Stimulated activated CD8-positive, alpha-beta memory T cell treated with anti-CD3 and anti-CD28 coated beads, Interleukin-7, amount 100 ng/mL, for 24 hours (primary cell): Measurements from ENCODE around the gene TNRC6B.

Experiments
- DNase-seq: peaks from one replicate; pipeline ENCODE4 v3.0.0-alpha.2; 2020; ENCODE audit warnings: low read depth

Gene TNRC6B

DNA sequence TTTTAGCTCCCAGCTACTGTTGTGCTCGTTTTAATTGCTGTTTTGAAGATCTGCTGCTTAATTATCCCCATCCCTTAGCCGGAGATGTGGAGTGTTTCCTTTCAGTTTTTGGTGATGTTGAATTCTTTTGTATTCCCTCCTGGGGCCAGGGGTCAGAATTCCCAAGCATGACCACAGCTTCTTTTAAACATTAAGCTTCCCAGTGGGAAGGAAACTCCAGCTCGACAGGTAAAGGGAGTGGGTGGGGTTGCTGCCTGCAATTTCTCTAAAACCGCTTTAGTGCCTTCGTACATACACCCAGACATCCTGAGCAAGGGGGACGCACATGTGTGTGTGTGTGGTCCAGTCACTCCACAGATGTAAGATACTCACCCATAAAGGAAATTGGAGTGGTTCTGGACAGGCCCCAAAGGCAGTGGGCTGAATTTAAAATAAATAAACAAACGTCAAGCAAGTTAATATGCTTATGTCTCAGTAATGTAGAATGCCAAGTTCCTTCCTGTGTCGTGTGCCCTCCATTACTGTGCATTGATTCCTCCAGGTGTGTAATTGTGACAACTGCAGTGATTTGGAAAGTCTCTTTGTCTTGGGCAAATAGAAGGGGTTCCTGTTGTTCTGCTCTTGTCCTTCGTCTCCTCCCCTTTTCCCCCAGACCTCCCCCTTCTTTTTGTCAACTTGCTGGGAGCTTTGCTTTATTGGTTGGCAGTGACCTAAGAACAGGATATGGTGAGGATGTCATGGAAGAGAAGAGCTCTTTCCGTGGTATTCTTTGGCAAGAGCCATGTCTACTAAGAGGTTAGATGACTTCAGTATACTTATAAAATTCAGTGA lies 149.4 kb downstream of the TNRC6B start:
- DNase-seq: no peak

DNA sequence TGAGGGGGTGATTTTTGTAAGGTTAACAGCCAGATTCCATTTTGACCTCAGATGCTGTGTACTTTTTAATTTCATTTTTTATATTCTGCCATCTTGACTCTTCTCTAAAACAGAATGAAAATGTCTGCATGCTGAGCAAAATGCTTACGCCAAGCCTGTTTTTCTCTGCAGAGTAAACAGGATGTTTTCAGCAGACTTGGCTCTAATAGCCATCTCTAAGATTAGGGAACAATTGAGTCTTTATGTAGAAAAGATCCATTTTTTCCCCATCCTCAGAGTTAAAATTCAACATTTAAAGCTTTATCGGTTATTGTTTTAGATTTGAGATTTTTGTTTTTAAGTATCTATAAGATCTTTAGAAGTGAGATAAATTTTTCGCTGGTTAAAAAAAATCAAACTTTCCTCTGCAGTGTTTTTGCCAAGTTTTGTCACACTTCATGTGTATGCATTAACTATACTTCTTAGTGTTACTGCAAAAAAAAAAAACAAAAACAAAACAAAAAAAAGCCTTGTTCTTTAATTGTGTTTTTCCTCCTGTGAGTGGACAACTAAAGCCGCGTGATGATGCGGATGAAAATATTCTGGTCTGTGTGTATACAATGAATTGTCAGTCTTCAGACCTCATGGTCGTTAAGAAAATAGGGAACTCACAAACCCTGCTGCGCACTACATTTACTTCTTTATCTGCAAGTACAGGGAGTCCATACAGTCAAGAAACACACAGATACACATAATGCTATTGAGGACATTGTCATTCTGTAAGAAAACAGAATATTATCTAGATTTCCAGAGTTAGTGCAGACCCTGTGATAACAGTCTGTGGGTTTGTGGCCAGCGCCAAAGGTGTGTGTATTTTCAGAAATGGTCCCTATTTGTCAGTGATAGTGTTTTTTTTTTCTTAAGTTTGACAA lies 151.1 kb downstream of the TNRC6B start:
- no peak for DNase-seq

DNA sequence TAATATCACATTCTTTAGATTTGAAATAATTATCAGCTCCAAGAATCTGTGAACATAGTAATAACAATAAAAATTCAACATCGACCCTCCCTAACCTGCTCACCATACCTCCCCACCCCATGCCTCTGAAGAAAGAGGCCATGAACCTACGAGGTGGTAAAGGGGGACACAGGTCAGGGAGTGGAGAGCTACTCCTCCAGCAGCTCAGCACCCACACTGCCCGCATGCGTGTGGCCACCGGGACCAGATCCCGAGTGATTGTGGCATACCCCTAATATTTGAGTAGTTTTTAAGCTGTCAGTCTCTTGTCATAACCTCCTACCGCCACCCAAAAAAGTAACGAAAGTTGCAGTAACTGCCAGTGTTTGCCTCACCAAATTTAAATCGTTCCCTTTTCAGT lies 151.7 kb downstream of the TNRC6B start:
- DNase-seq: no peak

DNA sequence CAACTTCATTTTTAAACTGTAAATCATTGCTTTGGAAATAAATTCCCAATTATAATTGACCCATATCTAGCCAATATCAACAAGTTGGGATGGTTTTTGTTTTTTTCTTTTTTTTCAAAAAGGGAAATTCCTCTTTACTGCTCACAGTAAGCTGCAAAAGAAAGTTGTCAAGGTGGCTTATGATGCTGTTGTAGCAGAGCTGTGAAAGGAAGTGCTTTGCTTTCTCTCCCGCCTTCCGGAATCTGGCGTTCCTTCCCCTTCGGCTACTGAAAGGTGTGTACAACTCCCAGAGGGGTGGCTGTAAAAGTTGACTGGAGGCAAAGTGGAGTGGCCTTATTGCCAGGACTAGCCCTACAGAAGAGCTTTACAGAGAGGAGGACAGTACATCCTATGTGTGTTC lies 152.4 kb downstream of the TNRC6B start:
- DNase-seq: no peak

DNA sequence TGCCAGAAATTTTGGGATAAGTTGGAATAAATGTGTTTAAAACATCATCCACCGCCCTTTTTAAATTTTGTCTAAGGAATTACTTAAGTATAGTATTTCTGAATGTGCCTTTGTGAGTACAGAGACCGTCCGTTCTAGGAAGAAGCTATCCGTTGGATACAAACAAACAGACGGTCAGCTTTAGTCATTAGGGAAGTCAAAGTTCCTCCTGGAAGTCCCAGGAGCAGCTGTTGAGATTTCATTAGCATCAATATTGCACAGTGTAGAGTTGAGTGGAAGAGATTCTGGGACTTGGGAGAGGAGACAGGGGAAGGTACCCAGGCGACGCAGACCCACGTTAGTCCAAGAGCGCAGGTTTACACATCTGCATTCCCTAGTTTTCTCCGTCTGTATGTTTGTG lies 152.9 kb downstream of the TNRC6B start:
- no peak for DNase-seq

DNA sequence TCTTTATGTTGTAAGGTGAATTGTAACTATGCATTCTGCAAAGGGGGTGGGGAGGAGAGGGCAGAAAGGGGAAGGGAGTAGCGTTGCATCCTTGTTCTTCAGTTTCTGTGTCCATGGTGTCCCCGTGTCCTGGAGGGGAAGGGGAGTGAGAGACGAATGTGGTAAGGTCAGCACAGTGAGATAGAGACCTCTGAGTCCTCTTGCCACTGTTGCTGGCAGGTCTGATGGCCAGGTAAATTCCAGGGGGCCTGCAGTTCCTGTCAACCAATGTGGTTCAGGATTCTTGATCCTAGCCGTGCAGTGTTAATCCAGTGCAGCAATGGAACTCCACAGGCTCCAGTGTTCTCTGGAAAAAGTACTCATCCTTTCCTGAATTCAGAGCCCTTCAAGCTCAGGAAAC lies 154.0 kb downstream of the TNRC6B start:
- DNase-seq: no peak

DNA sequence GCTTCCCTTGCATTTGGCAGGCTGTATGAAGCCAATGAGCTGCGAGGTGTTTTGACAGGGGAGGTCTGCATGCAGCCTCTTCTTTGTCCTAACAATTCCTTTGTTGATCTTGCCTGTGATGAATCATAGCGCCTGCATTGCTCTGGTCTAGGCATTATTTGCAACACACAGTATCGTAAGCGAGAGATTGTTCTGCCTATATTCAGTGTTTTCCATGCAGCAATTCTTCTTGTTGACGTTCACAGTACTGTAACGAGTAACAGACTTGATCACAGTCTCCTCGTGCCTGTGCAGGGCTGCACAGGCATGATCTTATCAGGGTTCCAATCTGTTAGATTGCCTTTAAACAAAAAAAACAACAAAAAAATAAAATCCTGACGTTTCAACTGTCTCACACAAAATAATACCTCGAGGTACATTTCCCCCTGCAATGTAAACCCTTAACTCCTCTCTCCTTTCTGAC lies 154.6 kb downstream of the TNRC6B start:
- DNase-seq: no peak

DNA sequence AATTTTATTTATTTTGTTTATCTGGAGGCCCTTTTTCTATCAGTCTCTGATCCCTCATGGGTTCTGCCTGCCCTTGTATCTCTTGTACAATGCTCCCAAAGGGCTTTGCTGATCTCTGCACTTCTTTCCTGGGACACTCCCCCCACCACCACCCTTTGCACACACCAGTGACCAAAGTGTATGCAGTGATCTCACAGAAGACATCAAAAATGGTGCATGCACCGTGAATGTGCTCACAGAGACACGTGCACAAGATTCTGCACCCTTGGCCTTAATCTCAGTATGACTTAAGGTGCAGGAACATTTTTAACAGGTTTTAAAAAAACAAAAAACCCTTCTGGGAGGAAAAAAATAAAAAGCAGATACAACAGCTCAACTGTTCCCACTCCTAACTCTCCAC lies 156.3 kb downstream of the TNRC6B start:
- DNase-seq: no peak

DNA sequence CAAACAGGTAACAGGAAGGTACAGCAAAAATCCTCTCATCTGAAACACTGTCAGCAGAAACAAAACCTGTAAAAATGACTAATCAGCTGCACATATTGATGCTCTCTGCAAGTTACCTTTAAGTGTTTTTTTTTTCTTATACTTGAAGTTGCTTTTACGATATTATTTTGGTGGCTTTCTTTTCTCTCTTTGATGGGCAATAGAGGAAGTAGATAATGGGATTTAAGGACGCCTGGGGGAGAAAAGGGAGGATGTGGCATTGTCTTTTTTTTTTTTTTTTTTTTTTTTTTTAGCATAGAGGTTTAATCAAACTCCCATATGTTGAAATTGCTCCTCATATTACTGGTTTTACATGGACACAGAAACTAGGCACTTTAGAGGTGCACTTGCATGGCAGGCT lies 157.2 kb downstream of the TNRC6B start:
- no peak for DNase-seq

DNA sequence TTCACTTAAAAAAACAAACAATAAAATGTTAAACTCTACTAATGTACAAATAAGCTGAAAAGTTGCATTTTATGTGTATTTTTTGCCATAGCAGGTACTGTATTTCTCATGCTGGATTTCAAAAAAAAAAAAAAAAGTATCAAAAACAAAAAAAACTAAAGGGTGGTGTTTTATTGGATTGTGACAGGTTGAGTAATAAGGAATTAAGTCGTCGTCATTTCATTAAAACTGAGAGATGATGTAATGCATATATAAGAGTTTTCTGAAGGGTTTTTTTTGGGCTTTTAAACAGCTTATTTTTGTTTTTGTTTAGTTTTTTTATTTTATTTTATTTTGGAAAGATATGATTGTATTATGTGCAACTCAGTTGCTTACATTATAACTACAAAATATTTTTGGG lies 157.6 kb downstream of the TNRC6B start:
- no peak for DNase-seq

DNA sequence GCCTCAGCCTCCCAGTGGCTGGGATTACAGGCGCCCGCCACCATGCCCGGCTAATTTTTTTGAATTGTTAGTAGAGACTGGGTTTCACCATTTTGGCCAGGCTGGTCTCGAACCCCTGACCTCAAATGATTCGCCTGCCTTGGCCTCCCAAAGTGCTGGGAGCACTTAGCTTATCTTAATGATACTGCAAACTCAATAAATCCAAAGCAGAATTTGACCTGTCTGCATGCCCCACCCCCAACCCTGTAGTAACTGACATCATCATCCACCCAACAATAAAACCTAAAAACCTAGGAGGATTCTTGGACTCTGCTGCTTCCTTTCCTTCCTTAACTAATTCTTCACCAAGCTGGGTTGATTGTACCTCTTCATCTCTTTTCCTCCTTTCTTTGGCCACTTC lies 162.3 kb downstream of the TNRC6B start:
- no peak for DNase-seq

DNA sequence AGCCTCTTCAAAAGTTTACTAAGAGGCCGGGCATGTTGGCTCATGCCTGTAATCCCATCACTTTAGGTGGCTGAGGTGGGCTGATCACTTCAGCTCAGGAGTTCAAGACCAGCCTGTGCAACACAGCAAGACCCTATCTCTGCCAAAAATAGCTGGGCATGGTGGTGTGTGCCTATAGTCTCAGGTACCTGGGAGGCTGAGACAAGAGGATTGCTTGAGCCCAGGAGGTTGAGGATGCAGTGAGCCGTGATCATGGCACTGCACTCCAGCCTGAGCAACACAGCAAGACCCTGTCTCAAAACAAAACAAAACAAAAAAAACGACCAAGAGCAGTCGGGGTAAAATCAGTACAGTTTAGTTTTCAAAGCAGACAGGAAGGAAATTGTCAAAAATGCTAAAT lies 163.9 kb downstream of the TNRC6B start:
- DNase-seq: no peak

DNA sequence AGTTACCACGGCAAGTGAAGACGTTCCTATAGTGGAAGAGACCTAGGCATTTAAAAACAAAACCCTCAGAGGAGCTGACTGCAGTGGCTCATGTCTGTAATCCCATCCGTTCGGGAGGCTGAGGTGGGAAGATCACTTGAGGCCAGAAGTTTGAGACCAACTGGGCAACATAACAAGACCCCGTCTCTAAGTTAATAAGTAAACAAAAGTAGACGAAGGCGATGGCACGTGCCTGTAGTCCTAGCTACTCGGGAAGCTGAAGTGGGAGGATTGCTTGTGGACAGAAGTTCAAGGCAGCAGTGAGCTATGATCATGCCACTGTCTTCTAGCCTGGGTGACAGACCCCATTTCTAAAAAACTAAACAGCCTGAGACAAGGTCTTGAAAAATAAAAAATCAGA lies 164.8 kb downstream of the TNRC6B start:
- no peak for DNase-seq

DNA sequence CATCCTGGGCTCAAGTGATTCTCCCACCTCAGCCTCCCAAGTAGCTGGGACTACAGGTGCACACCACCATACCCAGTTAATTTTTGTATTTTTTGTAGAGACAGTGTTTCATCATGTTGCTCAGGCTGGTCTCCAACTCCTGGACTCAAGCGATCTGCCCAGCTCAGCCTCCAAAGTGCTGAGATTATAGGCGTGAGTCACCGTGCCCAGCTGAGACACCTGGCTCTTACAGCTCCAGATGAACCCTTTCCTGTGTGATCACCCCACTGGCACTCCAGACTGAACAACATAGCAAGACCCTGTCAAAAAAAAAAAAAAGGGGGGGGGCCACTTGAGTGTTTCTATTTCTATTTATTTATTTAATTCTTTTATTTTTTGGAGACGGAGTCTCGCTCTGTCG lies 167.5 kb downstream of the TNRC6B start:
- DNase-seq: no peak

DNA sequence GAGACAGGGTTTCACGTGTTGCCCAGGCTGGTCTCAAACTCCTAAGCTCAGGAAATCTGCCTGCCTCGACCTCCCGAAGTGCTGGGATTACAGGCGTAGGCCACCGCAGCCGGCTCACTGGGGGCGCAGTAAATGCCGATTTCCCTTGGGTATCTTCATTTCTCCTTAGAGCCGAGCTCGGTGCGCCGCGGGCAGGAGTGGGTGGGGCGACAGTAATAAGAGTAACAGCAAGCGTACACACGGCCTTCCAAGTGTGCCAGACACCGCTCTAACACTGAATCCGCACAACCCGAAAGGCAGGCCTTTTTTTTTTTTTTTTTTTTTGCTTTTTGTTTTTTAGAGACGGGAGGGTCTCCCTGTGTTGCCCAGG lies 168.1 kb downstream of the TNRC6B start:
- DNase-seq: peak; percentile 28

DNA sequence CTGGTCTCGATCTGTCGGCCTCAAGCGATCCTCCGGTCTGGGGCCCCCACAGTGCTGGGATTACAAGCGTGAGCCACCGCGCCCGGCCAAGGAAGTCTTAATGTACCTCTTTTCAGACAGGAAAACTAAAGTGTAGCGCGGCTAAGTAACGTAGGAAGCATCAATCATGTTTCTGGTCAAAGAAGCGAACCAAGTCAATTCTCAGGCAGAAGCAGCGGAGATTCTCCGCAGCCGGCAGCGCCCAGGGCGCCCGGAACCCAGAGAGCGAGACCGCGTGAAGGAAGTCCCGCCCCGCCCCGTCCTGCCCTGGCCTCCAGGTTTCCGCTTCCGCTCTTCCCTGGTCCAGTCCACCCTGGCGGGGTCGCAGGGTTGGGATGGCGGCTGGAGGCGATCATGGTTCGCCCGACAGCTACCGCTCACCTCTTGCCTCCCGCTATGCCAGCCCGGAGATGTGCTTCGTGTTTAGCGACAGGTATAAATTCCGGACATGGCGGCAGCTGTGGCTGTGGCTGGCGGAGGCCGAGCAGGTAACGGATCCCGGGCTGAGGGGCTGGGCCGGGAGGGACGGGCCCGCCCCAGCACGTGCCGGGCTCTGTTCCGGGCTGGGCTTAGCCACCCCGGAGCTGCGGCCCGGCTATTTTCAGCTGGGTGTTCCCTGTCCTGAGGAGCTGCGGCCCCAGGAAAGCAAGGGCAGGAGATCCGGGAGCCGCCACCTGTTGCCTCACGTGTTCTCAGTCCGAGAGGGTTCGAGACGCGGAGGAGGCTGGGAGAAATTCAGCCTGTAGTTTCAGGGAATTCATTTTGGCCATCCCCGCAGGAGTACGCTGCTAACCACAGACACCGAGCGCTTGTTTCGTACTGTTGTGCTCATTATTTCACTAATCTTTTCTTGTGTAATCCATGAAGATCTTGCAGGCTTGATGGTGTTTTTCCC lies 168.7 kb downstream of the TNRC6B start, which contains the start of gene ADSL:
TSS of gene ADSL (plus strand) at position 316 of the 934 bp plus-strand sequence. CDS start at position 375, 59 bp downstream.
- peak; percentile 63 for DNase-seq

DNA sequence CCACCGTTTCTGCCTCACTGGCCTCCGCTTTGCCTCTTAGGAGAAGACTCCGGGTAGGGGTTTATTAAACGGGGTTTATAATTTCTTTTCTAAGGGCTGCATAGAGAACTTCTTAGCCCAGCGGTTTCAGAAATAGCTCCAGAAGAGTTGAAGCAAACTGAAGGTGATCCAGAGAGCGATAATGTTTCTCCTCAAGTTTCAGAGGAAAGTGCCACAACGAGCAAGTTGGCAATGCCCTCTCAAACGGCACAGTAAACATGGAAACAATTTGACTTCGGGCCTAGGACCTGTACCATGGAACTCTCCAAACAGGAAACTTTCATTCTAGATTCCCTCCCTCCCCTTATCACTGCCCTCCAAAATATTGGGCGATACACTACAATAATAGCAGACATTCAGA lies 169.6 kb downstream of the TNRC6B start:
- DNase-seq: no peak

DNA sequence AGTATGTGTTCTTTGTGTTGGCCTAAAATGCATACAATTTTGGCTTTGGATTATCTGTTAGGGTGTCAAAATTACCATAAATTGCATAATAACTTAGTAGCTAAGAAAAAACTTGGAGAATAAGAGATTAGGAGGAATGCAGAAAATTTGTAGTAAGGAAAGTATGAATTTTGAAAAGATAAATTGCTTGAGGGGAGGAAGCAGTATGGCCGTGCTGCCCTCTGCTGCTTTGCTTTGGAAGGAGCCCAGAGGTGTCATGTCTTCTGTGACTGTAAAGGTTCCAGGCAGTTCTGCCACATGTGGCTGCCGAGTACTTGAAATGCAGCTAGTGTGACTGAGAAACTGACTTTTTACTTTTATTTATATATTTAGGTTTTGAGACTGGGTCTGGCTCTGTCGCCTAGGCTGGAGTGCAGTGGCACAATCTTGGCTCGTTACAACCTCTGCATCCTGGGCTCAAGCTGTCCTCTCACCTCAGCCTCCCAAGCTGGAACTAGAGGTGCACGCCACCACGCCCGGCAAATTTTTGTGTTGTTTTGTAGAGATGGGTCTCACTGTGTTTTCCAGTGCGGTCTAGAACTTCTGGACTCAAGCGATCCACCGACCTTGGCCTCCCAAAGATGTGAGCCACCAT lies 170.4 kb downstream of the TNRC6B start:
- no peak for DNase-seq

DNA sequence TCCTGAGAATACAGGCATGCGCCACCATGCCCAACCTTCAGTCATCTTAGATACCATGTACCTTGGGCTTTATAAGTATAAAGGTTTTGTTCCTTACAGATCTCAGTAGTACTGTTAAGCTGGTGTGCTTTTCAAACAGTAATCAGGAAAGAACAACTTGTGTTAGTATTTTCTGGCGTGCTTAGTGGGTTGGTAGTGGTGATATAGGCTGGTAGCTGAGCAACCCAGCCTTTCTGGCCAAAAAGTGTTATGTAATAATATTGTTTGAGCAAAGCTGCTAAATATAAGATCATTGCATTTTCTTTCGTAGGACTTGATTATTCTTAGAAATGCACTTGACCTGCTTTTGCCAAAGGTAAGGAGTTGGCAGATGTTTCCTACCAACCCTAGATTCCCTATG lies 175.0 kb downstream of the TNRC6B start:
- no peak for DNase-seq

DNA sequence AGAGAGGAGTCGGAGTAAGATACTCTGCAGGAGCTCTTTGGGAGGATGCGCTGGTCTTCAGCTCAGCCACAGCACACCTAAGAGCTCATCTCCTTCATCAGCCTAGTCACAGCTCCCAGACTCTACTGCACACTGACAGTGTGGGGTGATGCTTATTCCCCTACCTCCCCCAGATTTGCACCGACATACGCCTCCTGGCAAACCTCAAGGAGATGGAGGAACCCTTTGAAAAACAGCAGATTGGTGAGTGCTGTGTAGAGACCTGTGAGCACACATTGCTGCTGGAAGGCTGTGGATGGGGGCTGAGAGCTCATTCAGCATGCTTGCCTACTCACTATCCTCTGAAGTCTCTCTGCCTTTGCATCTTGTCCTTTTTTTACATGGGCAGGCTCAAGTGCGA lies 183.4 kb downstream of the TNRC6B start:
- no peak for DNase-seq

DNA sequence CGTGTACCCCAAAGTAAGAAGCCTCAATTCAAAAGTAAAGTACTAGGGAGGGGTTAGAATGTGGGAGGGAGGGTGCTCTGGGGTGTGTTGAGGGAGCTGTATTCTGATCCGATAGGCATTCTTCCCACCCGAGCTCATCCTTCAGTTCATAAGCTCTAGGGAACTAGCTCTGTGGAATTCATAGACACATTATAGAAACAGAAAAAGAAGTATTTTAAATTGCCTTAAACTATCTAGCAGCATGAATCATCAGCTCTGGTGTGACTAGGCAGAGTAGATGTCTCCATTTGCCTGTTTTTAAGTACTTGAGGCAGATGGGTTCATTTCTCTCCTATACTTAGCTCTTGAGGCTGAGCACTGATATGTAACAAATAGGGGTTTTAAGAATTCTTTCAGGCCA lies 185.3 kb downstream of the TNRC6B start:
- no peak for DNase-seq

DNA sequence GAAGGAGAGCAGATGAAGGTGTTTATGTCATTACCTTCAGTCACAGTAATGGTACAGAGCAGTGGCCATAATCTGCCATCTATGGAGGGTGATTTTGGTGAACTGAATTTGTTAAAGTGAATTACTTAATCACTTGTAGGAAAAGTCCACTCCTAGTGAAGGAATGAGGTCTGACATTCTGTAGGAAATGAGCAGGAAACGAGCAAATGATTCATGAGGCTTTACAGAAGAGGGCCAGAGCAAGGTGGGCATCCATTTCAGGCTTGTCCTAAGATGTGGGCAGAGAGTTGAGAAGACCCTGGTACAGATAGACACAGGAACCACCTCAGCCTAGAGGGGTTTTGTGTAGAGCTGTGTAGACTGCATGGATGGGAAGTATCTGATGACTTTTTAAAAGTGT lies 186.7 kb downstream of the TNRC6B start:
- no peak for DNase-seq
